Measurements from ENCODE around the gene ANKS3. TPM values are rescaled to one million over a fixed set of nuclear protein-coding genes. Genes with fewer than 3 reads are reported as not detected.

The ANKS3 gene
- total RNA-seq, 2 experiments from 2014 or later, result 17.6 to 21.7 TPM

DNA sequence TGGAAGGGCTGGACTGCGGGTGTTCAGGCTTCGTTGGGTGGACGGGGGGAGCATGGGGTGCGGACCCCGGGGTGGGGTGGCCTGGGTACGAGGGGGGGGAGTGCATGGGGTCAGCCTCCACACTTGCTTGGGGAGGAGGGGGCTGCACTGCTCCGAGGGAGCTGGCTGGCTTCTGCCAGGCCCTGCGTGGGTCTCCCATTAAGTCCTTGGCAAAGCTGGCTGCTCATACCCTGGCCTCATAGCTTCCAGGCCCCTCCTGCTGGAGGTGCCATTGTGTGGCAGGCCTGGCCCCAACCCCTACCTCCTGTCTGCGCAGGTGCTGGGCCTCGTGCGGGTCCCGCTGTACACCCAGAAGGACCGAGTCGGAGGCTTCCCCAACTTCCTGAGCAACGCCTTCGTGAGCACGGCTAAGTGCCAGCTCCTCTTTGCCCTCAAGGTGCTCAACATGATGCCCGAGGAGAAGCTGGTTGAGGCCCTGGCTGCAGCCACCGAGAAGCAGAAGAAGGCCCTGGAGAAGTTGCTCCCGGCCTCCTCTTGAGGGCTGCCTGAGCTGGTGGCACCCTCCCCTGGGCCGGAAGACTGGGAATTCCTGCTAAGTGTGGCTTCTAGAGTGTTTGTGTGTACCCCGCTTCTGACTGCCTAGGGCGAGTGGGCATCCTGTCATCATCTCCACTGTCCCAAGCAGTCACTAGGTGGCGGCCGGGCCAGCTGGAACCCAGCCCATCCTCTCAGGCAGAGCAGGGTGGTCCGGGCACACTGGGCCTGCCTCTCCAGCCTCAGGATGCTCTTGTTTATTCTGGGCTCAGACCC lies 39.2 kb downstream of the ANKS3 start:
- peak overlapping the region; percentile 90 for H3K4me3 ChIP-seq (ENCODE audit: low read depth, low read length, poor library complexity, severe bottlenecking)
- CTCF ChIA-PET (ENCODE audit: unreplicated experiment), result interaction anchor here (0.8 kb wide), 1 partner anchor 15 kb away, joined by 3 read pairs; no protein-coding TSS in a partner anchor
- TF ChIP-seq EZH2phosphoT487 (IDR thresholded peaks at IDR 0.05; ENCODE audit: borderline replicate concordance, low read depth, low read length), result no peak
- TF ChIP-seq, protein P1, sequence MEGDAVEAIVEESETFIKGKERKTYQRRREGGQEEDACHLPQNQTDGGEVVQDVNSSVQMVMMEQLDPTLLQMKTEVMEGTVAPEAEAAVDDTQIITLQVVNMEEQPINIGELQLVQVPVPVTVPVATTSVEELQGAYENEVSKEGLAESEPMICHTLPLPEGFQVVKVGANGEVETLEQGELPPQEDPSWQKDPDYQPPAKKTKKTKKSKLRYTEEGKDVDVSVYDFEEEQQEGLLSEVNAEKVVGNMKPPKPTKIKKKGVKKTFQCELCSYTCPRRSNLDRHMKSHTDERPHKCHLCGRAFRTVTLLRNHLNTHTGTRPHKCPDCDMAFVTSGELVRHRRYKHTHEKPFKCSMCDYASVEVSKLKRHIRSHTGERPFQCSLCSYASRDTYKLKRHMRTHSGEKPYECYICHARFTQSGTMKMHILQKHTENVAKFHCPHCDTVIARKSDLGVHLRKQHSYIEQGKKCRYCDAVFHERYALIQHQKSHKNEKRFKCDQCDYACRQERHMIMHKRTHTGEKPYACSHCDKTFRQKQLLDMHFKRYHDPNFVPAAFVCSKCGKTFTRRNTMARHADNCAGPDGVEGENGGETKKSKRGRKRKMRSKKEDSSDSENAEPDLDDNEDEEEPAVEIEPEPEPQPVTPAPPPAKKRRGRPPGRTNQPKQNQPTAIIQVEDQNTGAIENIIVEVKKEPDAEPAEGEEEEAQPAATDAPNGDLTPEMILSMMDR (conservative IDR thresholded peaks at IDR 0.05; ENCODE audit: low read length), result peak; percentile 48
- no peaks in the 10 kb centered on the region for H3K9me2 ChIP-seq (ENCODE audit: insufficient read depth, low read length)
- H4K20me1 ChIP-seq (ENCODE audit: insufficient read depth, low read length), result 0 out of 2 replicates have a peak, but pooled peaks cover 4% of the 10 kb centered on the region
- H2AFZ ChIP-seq (ENCODE audit: low read length), result no peak overlapping the region
- H3K4me1 ChIP-seq (ENCODE audit: insufficient read depth, low read length, poor library complexity, severe bottlenecking), result peaks cover 12% of the 10 kb centered on the region
- BruUV-seq (replicated peaks), result no TSS peak
- H3K9me3 ChIP-seq (ENCODE audit: low read length), result no peaks in the 10 kb centered on the region
- H3K27ac ChIP-seq (ENCODE audit: low read depth, low read length, poor library complexity, severe bottlenecking), result no peak overlapping the region
- intact Hi-C loops (cut with micrococcal nuclease; ENCODE audit: unreplicated experiment), result no loop called here
- POLR2A ChIA-PET, result interaction anchor here (0.6 kb wide), 1 partner anchor 53 kb away, joined by 3 read pairs; no protein-coding TSS in a partner anchor
- H3K4me2 ChIP-seq (ENCODE audit: low read length), result peak overlapping the region; percentile 83
- H3K36me3 ChIP-seq (ENCODE audit: insufficient read depth, low read length), result peaks cover 42% of the 10 kb centered on the region; the same call in 1 of the 2 replicates
- DNase-seq (ENCODE audit: low spot score), result no peak
- H3K79me2 ChIP-seq (ENCODE audit: insufficient read depth, low read depth, low read length), result no peaks in the 10 kb centered on the region

DNA sequence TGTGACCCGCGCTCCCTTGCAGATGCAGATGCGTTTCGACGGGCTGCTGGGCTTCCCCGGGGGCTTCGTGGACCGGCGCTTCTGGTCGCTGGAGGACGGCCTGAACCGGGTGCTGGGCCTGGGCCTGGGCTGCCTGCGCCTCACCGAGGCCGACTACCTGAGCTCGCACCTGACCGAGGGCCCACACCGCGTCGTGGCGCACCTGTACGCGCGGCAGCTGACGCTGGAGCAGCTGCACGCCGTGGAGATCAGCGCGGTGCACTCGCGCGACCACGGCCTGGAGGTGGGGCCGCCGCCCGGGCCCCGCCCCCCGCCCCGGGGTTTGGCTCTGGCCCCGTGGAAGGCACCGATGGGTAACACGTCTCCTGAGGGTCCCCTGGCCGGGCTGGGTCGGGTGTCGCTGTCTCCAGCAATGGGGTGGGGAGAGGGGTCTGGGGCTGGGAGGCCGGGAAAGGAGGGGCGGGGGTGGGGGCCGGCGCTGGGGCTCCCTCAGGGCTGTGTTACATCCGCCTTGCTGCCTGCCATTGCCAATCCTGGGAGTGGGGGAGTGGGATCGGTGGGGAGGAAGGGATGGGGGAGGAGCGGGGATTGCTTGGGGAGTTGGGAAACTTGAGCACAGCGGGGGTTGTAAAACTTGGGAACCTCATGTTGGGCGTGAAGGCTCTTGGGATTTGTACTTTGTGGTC lies 40.0 kb downstream of the ANKS3 start:
- H3K4me1 ChIP-seq (ENCODE audit: insufficient read depth, low read length, poor library complexity, severe bottlenecking), result peaks cover 12% of the 10 kb centered on the region
- no peaks in the 10 kb centered on the region for H3K79me2 ChIP-seq (ENCODE audit: insufficient read depth, low read depth, low read length)
- H3K36me3 ChIP-seq (ENCODE audit: insufficient read depth, low read length), result peaks cover 34% of the 10 kb centered on the region; the same call in 1 of the 2 replicates
- H3K4me2 ChIP-seq (ENCODE audit: low read length), result peak overlapping the region; percentile 83
- H3K9me3 ChIP-seq (ENCODE audit: low read length), result no peaks in the 10 kb centered on the region
- 0 out of 2 replicates have a peak, but pooled peaks cover 4% of the 10 kb centered on the region for H4K20me1 ChIP-seq (ENCODE audit: insufficient read depth, low read length)
- peak; percentile 56 for DNase-seq (ENCODE audit: low spot score)
- H2AFZ ChIP-seq (ENCODE audit: low read length), result peak overlapping the region; percentile 59; the same call in 1 of the 2 replicates
- peak overlapping the region; percentile 90 for H3K4me3 ChIP-seq (ENCODE audit: low read depth, low read length, poor library complexity, severe bottlenecking)
- BruUV-seq (replicated peaks), result no TSS peak
- intact Hi-C loops (cut with micrococcal nuclease; ENCODE audit: unreplicated experiment), result loop anchor here (2.0 kb wide), 1 partner anchor 41 kb away; the partner anchor contains the start of genes ANKS3 and DNAAF8
- peak overlapping the region; percentile 44 for H3K27ac ChIP-seq (ENCODE audit: low read depth, low read length, poor library complexity, severe bottlenecking)
- ChIA-PET POLR2A (interaction anchor here (0.6 kb wide), 1 partner anchor 52 kb away, joined by 3 read pairs; no protein-coding TSS in a partner anchor), CTCF (ENCODE audit: unreplicated experiment) (no interaction called here)
- no peaks in the 10 kb centered on the region for H3K9me2 ChIP-seq (ENCODE audit: insufficient read depth, low read length)
- no peak for TF ChIP-seq EZH2phosphoT487 (IDR thresholded peaks at IDR 0.05; ENCODE audit: borderline replicate concordance, low read depth, low read length)
- TF ChIP-seq, protein P1 (conservative IDR thresholded peaks at IDR 0.05; ENCODE audit: low read length), result no peak; the same call in 1 of the 2 replicates
